Hepatocyte (in vitro differentiated cells): ENCODE data around the gene TMED5.

ENCODE experiments used
- CTCF ChIP-seq: fragments of 200-600 bp; sonication (generic); IDR thresholded peaks from 2 replicates; pipeline ENCODE4 v1.5.1; 2016; ENCODE audit warnings: antibody characterized with exemption, mild to moderate bottlenecking; ENCODE audit not compliant: poor library complexity
- EZH2 ChIP-seq: fragments of 200-600 bp; sonication (generic); IDR thresholded peaks from 2 replicates; pipeline ENCODE4 v1.6.1; 2016; ENCODE audit warnings: antibody characterized with exemption, mild to moderate bottlenecking, borderline replicate concordance

DNA sequence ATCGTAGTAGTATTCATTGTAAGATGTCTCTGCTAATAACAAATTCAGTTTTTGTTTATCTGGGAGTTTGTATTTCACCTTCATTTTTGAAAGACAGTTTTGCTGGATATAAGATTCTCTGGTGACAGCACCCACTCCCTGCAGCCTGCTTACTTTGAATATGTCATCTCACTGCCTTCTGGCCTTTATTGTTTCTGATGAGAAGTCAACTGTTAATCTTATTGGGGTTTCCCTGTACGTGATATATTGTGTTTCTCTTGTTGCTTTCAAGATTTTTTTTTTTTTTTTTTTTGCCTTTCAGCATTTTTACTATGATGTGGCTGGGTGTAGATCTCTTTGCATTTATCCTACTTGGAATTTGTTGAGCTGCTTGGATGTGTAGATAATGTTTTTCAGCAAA, 71.9 kb downstream of the TMED5 start:
- TF ChIP-seq CTCF (no peak), EZH2 (no peak)
